ENCODE results near the gene VSTM4. TPM values are rescaled to one million over a fixed set of nuclear protein-coding genes. Genes with fewer than 3 reads are reported as not detected.

Gene VSTM4
- total and polyA plus RNA-seq, 4 donors = 1.0 to 3.1 (median 2.0) TPM

DNA sequence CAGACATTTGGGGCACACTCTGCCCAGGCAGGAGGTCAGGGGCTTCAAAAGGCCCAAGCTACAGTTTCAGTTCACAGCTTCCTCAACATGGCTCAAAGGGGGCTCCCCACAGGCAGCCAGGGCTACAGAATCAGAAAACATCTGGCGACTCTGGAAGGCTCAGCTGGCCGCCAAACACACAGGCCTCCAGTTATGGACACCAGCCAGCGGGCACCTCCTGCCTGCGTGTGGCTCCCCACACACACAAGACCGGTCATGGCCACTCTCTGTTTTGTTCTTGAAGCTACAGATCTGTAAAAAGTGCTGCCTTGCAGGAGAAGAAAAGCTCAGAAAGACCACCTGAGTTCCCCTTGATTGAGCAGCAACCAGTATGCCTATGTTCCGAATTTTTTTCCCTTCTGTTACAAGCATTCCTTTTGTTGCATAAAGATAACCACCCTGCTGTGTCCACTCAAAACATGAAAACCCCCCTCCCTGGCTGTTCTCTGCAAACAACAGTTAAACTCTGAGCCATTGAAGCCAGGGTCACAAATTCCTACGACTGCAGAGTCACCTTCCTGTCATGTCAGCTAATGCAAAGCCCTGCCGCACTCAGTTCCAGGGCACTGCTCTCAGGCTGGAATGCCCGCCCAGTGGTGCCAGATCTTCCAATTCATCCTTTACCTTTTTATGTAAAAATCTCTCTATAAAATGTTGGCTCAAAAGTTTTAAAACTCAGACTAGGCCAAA lies 33.6 kb downstream of the VSTM4 start:
- peak overlapping the region; percentile 60 to 64 for H3K27ac ChIP-seq (ENCODE audit: low read depth in 1 of 2, low read length in 2 of 2)
- no peak for DNase-seq (ENCODE audit: low spot score)

DNA sequence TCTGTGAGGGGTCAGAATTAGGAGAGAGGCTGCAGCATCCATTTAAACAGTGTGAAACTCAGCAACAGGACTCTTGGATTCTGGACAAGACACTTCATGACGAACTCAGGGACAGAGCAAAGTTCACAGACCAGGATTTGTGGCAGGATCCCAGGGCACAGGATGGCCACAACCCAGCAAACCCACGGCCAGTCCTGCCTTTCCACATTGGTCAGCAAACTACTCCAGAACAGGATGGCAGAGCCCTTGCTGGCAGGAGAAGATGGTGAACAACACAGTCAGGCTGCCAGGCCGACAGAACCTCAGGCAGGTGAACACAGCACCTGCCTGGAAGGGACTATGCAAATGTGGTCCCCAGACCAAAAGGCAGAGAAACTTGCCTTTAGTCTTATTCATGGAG lies 34.4 kb downstream of the VSTM4 start:
- Histone ChIP-seq H3K4me3 (ENCODE audit: low read depth in 1 of 3, low read length in 3 of 3) (no peak overlapping the region), H3K9ac (ENCODE audit: low read depth in 1 of 2, low read length in 2 of 2) (no peak overlapping the region), H3K4me1 (ENCODE audit: control insufficient read depth in 4 of 4, insufficient read depth in 4 of 4, low read length in 3 of 4) (peaks cover 18 to 63% (median 48%) of the 10 kb centered on the region in 4 donors), H3K27me3 (ENCODE audit: control insufficient read depth in 4 of 4, insufficient read depth in 4 of 4, low read length in 3 of 4) (no peaks in the 10 kb centered on the region), H3K9me3 (ENCODE audit: control insufficient read depth in 4 of 4, low read length in 3 of 4) (no peaks in the 10 kb centered on the region), H3K27ac (ENCODE audit: low read depth in 1 of 2, low read length in 2 of 2) (peak overlapping the region; percentile 60 to 64), H3K36me3 (ENCODE audit: control insufficient read depth in 4 of 4, insufficient read depth in 3 of 4, low read depth in 1 of 4, low read length in 3 of 4) (no peaks in the 10 kb centered on the region)
- no peak for DNase-seq (ENCODE audit: low spot score)
- WGBS = 27% methylated on average over 3 of the region's 3 CpGs
- TF ChIP-seq EGR1 (IDR thresholded peaks at IDR 0.05; ENCODE audit: low read depth in 2 of 2) (no peak), TAF1 (conservative IDR thresholded peaks at IDR 0.05) (no peak), FOXA1 (IDR thresholded peaks at IDR 0.05) (no peak), GABPA (IDR thresholded peaks at IDR 0.05 in 1 of 2, conservative IDR thresholded peaks at IDR 0.05 in 1 of 2) (peak in 1 of 2 donors; percentile 14), FOXA2 (IDR thresholded peaks at IDR 0.05) (peak; percentile 41), RAD21 (IDR thresholded peaks at IDR 0.05) (peak; percentile 39 to 56), NR2F2 (IDR thresholded peaks at IDR 0.05) (peak; percentile 11), JUND (IDR thresholded peaks at IDR 0.05) (peak in 1 of 2 donors; percentile 75), HNF4G (IDR thresholded peaks at IDR 0.05) (peak; percentile 88), HNF4A (conservative IDR thresholded peaks at IDR 0.05) (peak; percentile 96 to 99), YY1 (IDR thresholded peaks at IDR 0.05) (peak; percentile 86), SP1 (IDR thresholded peaks at IDR 0.05) (peak; percentile 88), RXRA (IDR thresholded peaks at IDR 0.05) (peak; percentile 90 to 92)
- TF ChIP-seq, protein P1, sequence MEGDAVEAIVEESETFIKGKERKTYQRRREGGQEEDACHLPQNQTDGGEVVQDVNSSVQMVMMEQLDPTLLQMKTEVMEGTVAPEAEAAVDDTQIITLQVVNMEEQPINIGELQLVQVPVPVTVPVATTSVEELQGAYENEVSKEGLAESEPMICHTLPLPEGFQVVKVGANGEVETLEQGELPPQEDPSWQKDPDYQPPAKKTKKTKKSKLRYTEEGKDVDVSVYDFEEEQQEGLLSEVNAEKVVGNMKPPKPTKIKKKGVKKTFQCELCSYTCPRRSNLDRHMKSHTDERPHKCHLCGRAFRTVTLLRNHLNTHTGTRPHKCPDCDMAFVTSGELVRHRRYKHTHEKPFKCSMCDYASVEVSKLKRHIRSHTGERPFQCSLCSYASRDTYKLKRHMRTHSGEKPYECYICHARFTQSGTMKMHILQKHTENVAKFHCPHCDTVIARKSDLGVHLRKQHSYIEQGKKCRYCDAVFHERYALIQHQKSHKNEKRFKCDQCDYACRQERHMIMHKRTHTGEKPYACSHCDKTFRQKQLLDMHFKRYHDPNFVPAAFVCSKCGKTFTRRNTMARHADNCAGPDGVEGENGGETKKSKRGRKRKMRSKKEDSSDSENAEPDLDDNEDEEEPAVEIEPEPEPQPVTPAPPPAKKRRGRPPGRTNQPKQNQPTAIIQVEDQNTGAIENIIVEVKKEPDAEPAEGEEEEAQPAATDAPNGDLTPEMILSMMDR (IDR thresholded peaks at IDR 0.05; ENCODE audit: low read depth, low read length, missing input control) = no peak
- TF ChIP-seq, protein P2, sequence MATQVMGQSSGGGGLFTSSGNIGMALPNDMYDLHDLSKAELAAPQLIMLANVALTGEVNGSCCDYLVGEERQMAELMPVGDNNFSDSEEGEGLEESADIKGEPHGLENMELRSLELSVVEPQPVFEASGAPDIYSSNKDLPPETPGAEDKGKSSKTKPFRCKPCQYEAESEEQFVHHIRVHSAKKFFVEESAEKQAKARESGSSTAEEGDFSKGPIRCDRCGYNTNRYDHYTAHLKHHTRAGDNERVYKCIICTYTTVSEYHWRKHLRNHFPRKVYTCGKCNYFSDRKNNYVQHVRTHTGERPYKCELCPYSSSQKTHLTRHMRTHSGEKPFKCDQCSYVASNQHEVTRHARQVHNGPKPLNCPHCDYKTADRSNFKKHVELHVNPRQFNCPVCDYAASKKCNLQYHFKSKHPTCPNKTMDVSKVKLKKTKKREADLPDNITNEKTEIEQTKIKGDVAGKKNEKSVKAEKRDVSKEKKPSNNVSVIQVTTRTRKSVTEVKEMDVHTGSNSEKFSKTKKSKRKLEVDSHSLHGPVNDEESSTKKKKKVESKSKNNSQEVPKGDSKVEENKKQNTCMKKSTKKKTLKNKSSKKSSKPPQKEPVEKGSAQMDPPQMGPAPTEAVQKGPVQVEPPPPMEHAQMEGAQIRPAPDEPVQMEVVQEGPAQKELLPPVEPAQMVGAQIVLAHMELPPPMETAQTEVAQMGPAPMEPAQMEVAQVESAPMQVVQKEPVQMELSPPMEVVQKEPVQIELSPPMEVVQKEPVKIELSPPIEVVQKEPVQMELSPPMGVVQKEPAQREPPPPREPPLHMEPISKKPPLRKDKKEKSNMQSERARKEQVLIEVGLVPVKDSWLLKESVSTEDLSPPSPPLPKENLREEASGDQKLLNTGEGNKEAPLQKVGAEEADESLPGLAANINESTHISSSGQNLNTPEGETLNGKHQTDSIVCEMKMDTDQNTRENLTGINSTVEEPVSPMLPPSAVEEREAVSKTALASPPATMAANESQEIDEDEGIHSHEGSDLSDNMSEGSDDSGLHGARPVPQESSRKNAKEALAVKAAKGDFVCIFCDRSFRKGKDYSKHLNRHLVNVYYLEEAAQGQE (IDR thresholded peaks at IDR 0.05) = peak; percentile 65
- TF ChIP-seq, protein P3, sequence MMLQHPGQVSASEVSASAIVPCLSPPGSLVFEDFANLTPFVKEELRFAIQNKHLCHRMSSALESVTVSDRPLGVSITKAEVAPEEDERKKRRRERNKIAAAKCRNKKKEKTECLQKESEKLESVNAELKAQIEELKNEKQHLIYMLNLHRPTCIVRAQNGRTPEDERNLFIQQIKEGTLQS (IDR thresholded peaks at IDR 0.05) = no peak
- TF ChIP-seq, protein P4, sequence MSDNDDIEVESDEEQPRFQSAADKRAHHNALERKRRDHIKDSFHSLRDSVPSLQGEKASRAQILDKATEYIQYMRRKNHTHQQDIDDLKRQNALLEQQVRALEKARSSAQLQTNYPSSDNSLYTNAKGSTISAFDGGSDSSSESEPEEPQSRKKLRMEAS (IDR thresholded peaks at IDR 0.05) = peak; percentile 71

More for the DNA sequence above, 33.6 kb downstream of the VSTM4 start:
- 51% methylated on average over 9 of the region's 9 CpGs for WGBS
- peaks cover 18 to 62% (median 48%) of the 10 kb centered on the region in 4 donors for H3K4me1 ChIP-seq (ENCODE audit: control insufficient read depth in 4 of 4, insufficient read depth in 4 of 4, low read length in 3 of 4)
- TF ChIP-seq, protein P3 (IDR thresholded peaks at IDR 0.05) = no peak
- TF ChIP-seq, protein P2 (IDR thresholded peaks at IDR 0.05) = no peak
- no peak for TF ChIP-seq GABPA (IDR thresholded peaks at IDR 0.05 in 1 of 2, conservative IDR thresholded peaks at IDR 0.05 in 1 of 2)
- peak in 1 of 2 donors; percentile 7 for TF ChIP-seq HNF4A (conservative IDR thresholded peaks at IDR 0.05)
- no peak for TF ChIP-seq RAD21 (IDR thresholded peaks at IDR 0.05)
- no peak for TF ChIP-seq NR2F2 (IDR thresholded peaks at IDR 0.05)
- TF ChIP-seq JUND (IDR thresholded peaks at IDR 0.05) = no peak
- TF ChIP-seq FOXA1 (IDR thresholded peaks at IDR 0.05) = no peak
- peaks cover 0 to 2% (median 0%) of the 10 kb centered on the region in 4 donors for H3K9me3 ChIP-seq (ENCODE audit: control insufficient read depth in 4 of 4, low read length in 3 of 4)
- H3K36me3 ChIP-seq (ENCODE audit: control insufficient read depth in 4 of 4, insufficient read depth in 3 of 4, low read depth in 1 of 4, low read length in 3 of 4) = no peaks in the 10 kb centered on the region
- no peaks in the 10 kb centered on the region for H3K27me3 ChIP-seq (ENCODE audit: control insufficient read depth in 4 of 4, insufficient read depth in 4 of 4, low read length in 3 of 4)
- no peak overlapping the region for H3K9ac ChIP-seq (ENCODE audit: low read depth in 1 of 2, low read length in 2 of 2)
- no peak overlapping the region for H3K4me3 ChIP-seq (ENCODE audit: low read depth in 1 of 3, low read length in 3 of 3)

Data from liver (tissue), 9 donors.